Measurements from ENCODE around the gene OR2L2. TPM values are rescaled to one million over a fixed set of nuclear protein-coding genes. Genes with fewer than 3 reads are reported as not detected.

Gene OR2L2, protein sequence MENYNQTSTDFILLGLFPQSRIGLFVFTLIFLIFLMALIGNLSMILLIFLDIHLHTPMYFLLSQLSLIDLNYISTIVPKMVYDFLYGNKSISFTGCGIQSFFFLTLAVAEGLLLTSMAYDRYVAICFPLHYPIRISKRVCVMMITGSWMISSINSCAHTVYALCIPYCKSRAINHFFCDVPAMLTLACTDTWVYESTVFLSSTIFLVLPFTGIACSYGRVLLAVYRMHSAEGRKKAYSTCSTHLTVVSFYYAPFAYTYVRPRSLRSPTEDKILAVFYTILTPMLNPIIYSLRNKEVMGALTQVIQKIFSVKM
- total RNA-seq: under 1 TPM; 0.10 TPM

DNA sequence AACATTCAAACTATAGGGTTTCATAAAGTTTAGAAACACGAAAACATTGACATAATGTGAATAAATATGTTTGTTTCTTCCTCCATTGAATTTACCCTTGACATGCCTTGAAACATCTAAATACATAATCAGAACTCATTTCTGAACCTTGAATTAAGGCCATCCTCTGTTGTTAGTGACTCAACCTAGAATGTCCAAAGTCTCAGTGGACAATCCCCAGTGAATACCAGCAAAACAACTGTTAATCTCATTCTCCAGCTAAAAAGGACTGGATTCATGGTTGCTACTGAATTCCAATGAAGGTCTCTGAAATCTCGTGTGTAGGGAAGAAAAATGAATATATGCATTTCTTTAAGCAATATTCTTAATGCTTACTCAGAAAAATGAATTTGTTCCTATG lies at the start of gene OR2L2:
Gene OR2L2 (plus strand): TSS at position 301 of the 400 bp plus-strand sequence. CDS start 8,198 bp downstream, outside the sequence.
- POLR2A ChIA-PET: no interaction called here
- no peaks in the 10 kb centered on the region for H3K36me3 Mint-ChIP-seq (ENCODE audit: low read depth)

DNA sequence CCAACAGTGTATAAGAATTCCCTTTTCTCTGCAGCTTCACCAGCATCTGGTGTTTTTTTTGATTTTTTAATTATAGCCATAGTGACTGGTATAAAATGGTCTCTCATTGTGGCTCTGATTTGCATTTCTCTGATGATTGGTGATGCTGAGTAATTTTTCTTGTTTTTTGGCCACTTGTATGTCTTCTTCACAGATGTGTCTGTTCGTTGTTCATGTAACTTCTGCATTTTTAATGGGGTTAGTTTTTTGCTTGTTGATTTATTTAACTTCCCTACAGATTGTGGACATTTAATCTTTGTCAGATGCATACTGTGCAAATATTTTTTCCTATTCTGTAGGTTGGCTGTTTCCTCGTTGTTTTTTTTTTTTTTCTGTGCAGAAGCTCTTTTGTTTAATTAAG lies 36.9 kb upstream of the OR2L2 start:
- DNase-seq: no peak
- Mint-ChIP-seq H3K27ac (no peak overlapping the region), H3K27me3 (no peaks in the 10 kb centered on the region), H3K36me3 (ENCODE audit: low read depth) (no peaks in the 10 kb centered on the region), H3K9me3 (peaks cover 8% of the 10 kb centered on the region), H3K4me1 (no peaks in the 10 kb centered on the region), H3K4me3 (no peak overlapping the region)
- POLR2A ChIA-PET: no interaction called here
- CTCF ChIA-PET: no interaction called here

More for the DNA sequence above, at the start of gene OR2L2:
- CTCF ChIA-PET: no interaction called here
- DNase-seq: no peak
- H3K4me1 Mint-ChIP-seq: no peaks in the 10 kb centered on the region
- H3K27ac Mint-ChIP-seq: no peak within 1 kb of the TSS
- H3K27me3 Mint-ChIP-seq: no peaks in the 10 kb centered on the region
- H3K9me3 Mint-ChIP-seq: peaks cover 24% of the 10 kb centered on the region
- H3K4me3 Mint-ChIP-seq: no peak within 1 kb of the TSS

DNA sequence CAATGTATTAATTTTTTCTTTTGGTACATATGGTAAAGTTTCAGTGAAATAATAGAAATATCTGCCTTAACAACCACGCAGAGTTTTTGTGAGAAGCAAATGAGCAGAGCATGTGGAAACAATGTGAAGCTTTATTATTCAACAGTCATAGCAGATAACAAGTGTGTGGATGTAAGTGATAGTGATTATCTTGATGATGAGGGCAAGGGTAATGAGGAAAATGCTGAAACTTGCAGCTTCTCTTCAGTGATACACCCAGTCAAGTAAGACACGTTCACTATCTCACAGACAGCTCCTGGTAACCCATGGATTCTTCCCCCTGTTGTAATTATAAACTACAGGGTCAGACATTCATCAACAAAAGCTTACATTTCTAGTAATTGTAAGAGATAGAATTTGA lies 31.1 kb upstream of the OR2L2 start:
- Mint-ChIP-seq H3K36me3 (ENCODE audit: low read depth) (no peaks in the 10 kb centered on the region), H3K4me1 (no peaks in the 10 kb centered on the region), H3K27ac (no peak overlapping the region), H3K9me3 (peaks cover 8% of the 10 kb centered on the region), H3K27me3 (no peaks in the 10 kb centered on the region), H3K4me3 (no peak overlapping the region)
- DNase-seq: no peak
- ChIA-PET CTCF (no interaction called here), POLR2A (no interaction called here)

DNA sequence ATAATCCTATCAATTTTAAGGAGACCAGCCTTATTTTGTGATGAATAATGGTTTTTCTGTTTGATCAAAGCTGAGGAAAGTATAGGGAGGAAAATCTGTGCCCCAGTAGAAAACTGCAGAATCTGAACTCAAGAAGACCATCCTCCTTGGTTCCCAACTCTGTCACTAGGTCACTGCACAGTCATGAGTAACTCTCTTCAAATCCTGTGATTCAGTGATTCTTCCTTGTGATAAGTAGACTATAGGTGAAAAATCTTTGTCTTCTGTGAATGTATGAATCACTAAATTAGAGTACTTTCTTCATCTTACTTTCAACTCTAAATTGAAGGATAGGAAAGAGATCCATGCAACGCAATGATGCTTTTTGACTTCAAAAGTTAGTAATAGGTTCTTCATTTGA lies 29.7 kb upstream of the OR2L2 start:
- Mint-ChIP-seq H3K27me3 (no peaks in the 10 kb centered on the region), H3K27ac (no peak overlapping the region), H3K4me1 (no peaks in the 10 kb centered on the region), H3K36me3 (ENCODE audit: low read depth) (no peaks in the 10 kb centered on the region), H3K9me3 (peaks cover 3% of the 10 kb centered on the region), H3K4me3 (no peak overlapping the region)
- ChIA-PET POLR2A (no interaction called here), CTCF (no interaction called here)
- DNase-seq: no peak

DNA sequence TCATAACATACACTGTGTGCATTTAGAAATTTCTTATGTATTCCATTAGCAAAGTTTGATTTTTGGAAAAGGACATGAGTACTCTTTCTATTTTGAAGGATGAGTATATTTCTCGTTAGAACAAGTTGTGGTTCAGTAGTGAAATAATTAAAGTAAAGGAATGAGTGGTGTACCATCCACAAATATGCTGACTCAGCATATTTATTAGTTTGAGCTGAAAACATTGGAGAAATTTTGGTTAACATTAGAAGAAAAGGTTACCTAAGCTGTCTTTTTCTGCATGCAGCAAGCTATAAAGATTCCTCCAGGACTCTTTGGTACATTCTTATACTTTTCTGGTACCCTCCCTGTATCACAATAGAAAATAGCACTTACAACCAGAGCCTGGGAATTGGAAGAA lies 22.1 kb upstream of the OR2L2 start:
- POLR2A ChIA-PET: no interaction called here
- CTCF ChIA-PET: no interaction called here
- peaks cover 28% of the 10 kb centered on the region for H3K9me3 Mint-ChIP-seq

DNA sequence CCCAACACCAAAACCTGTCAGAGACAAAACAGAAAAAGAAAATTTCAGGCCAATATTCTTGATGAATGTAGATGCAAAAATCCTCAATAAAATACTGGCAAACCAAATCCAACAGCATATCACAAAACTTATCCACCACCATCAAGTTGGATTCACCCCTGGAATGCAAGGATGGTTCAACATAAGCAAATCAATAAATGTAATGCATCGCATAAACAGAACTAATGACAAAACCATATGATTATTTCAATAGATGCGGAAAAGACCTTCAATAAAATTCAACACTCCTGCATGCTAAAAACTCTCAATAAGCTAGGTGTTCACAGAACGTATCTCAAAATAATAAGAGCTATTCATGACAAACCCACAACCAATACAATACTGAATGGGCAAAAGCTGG lies 20.2 kb upstream of the OR2L2 start:
- Mint-ChIP-seq H3K4me3 (no peak overlapping the region), H3K27ac (no peak overlapping the region), H3K9me3 (peaks cover 28% of the 10 kb centered on the region), H3K36me3 (ENCODE audit: low read depth) (no peaks in the 10 kb centered on the region), H3K27me3 (no peaks in the 10 kb centered on the region), H3K4me1 (no peaks in the 10 kb centered on the region)
- POLR2A ChIA-PET: no interaction called here
- CTCF ChIA-PET: no interaction called here
- no peak for DNase-seq

More for the DNA sequence above, 22.1 kb upstream of the OR2L2 start:
- Mint-ChIP-seq H3K4me3 (no peak overlapping the region), H3K4me1 (no peaks in the 10 kb centered on the region), H3K27me3 (no peaks in the 10 kb centered on the region), H3K27ac (no peak overlapping the region), H3K36me3 (ENCODE audit: low read depth) (no peaks in the 10 kb centered on the region)
- DNase-seq: no peak

DNA sequence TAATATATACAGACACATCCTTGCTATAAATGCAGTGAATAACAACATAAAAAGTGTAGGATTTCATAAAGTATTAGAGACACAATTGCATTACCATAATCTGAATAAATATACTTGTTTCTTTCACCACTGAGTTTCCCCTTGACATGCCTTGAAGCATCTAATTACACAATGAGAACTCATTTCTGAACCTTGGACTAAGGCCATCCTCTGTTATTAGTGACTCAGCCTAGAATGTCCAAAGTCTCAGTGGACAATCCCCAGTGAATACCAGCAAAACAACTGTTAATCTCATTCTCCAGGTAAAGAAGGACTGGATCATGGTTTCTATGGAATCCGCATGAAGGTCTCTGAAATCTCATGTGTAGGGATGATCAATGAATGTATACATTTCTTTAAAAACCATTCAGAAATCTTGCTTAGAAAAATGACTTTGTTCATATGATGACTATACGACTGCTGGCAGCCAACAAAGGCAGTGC lies 16.6 kb upstream of the OR2L2 start, which contains the start of gene OR2L5:
Gene OR2L5 (plus strand): TSS at position 432 of the 482 bp plus-strand sequence. CDS start 8,288 bp downstream, outside the sequence.
- peaks cover 24% of the 10 kb centered on the region for H3K9me3 Mint-ChIP-seq
- CTCF ChIA-PET: no interaction called here
- no peaks in the 10 kb centered on the region for H3K27me3 Mint-ChIP-seq
- POLR2A ChIA-PET: no interaction called here
- no peak within 1 kb of the TSS for H3K4me3 Mint-ChIP-seq
- no peaks in the 10 kb centered on the region for H3K4me1 Mint-ChIP-seq
- H3K27ac Mint-ChIP-seq: no peak within 1 kb of the TSS
- DNase-seq: no peak
- no peaks in the 10 kb centered on the region for H3K36me3 Mint-ChIP-seq (ENCODE audit: low read depth)

DNA sequence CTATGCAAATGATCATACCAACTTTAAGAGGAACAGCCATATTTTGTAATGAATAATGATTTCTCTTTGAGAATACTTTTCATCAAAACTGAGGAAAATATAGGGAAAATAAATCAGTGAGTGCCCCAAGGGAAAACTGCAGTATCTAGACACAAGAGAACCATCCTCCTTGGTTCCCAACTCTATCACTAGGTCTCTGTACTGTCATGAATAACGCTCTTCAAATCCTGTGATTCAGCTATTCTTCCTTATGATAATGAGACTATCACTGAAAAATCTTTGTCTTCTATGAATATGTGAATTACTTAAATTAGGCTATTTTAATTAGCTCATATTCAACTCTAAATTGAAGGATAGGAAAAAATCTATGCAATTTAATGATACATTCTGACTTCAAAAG lies 14.1 kb upstream of the OR2L2 start:
- ChIA-PET CTCF (no interaction called here), POLR2A (no interaction called here)
- no peak overlapping the region for H3K4me3 Mint-ChIP-seq
- no peak overlapping the region for H3K27ac Mint-ChIP-seq
- H3K4me1 Mint-ChIP-seq: no peaks in the 10 kb centered on the region
- no peaks in the 10 kb centered on the region for H3K36me3 Mint-ChIP-seq (ENCODE audit: low read depth)
- peaks cover 11% of the 10 kb centered on the region for H3K9me3 Mint-ChIP-seq
- H3K27me3 Mint-ChIP-seq: no peaks in the 10 kb centered on the region
- no peak for DNase-seq

DNA sequence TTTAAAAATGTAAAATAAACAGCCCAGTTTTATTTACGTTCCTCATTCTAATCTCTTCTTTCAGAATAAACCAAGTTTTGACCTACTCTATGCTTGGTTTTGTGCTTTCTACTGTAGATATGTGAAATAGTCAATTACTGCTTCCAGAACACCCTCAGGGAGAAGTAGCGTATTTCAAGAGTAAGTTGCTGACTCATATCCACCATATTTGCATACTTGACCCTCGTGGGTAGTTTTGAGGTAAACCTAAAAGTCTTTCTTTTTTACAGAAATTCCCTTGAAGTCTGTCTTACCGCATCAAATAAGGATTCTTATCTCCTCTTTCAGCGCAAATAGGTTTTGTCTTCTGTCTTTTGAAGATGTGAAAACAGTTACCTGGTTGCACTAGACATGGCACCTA lies 15.3 kb downstream of the OR2L2 start:
- ChIA-PET CTCF (no interaction called here), POLR2A (no interaction called here)
- Mint-ChIP-seq H3K27ac (no peak overlapping the region), H3K36me3 (ENCODE audit: low read depth) (no peaks in the 10 kb centered on the region), H3K4me1 (no peaks in the 10 kb centered on the region), H3K27me3 (no peaks in the 10 kb centered on the region), H3K4me3 (no peak overlapping the region), H3K9me3 (peaks cover 29% of the 10 kb centered on the region)
- DNase-seq: no peak

DNA sequence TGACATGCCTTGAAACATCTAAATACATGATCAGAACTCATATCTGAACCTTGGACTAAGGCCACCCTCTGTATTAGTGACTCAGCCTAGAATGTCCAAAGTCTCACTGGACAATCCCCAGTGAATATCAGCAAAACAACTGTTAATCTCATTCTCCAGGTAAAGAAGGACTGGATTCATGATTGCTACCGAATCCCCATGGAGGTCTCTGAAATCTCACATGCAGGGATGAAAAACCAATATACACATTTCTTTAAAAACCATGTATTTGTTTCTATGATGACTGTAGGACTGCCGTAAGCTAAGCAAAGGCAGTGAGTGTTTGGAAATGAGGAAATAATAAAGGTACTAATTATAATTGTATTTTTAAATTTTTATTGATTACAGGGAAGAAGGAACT lies 16.7 kb downstream of the OR2L2 start, which contains the start of gene OR2L3:
Gene OR2L3 (plus strand): TSS at position 301 of the 400 bp plus-strand sequence. CDS start 13,846 bp downstream, outside the sequence.
- H3K4me3 Mint-ChIP-seq: no peak within 1 kb of the TSS
- H3K27ac Mint-ChIP-seq: no peak within 1 kb of the TSS
- CTCF ChIA-PET: no interaction called here
- no peaks in the 10 kb centered on the region for H3K4me1 Mint-ChIP-seq
- POLR2A ChIA-PET: no interaction called here
- peaks cover 25% of the 10 kb centered on the region for H3K9me3 Mint-ChIP-seq
- no peaks in the 10 kb centered on the region for H3K36me3 Mint-ChIP-seq (ENCODE audit: low read depth)
- H3K27me3 Mint-ChIP-seq: no peaks in the 10 kb centered on the region
- DNase-seq: no peak

DNA sequence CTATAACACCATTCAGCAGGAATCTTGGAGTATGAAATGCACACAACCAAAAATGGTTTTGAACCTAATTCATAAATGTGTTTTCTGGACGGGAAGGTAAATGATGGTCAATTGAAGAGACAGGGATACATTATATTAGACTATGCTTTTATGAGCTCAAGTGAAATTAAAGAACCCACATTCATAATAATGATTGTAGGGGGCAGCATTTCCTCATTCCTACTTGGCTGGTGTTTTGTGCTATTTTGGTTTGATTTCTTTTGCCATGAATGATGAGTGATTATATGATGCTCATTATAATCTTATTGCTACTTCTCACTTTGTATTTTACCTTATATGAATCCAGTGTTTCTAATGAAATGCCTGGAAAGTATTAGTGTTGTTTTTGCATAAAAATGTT lies 17.1 kb downstream of the OR2L2 start:
- H3K36me3 Mint-ChIP-seq (ENCODE audit: low read depth): no peaks in the 10 kb centered on the region
- ChIA-PET POLR2A (no interaction called here), CTCF (no interaction called here)
- H3K4me3 Mint-ChIP-seq: no peak overlapping the region
- H3K27ac Mint-ChIP-seq: no peak overlapping the region
- H3K4me1 Mint-ChIP-seq: no peaks in the 10 kb centered on the region
- DNase-seq: no peak
- H3K27me3 Mint-ChIP-seq: no peaks in the 10 kb centered on the region
- H3K9me3 Mint-ChIP-seq: peaks cover 25% of the 10 kb centered on the region

DNA sequence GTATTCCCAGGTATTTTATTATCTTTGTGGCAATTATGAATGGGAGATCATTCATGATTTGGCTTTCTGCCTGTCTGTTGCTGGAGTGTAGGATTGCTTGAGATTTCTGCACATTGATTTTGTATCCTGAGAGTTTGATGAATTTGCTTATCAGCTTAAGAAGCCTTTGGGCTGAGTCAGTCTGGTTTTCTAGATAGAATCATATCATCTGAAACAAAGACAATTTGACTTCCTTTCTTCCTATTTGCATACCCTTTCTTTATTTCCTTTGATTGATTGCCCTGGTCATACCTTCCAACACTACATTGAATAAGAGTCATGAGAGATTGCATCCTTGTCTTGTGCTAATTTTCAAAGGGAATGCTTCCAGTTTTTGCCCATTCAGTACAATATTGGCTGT lies 24.8 kb downstream of the OR2L2 start:
- POLR2A ChIA-PET: no interaction called here

DNA sequence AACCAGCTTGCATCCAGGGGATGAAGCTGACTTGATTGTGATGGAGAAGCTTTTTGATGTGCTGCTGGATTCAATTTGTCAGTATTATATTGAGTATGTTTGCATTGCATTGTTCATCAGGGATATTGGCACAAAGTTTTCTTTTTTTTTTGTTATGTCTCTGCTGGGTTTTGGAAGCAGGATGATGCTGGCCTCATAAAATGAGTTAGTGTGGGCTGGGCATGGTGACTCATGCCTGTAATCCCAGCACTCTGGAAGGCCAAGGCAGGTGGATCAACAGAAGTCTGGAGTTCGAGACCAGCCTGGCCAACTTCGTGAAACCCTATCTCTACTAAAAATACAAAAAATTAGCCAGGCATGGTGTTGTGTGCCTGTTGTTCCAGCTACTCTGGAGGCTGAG lies 25.4 kb downstream of the OR2L2 start:
- no peaks in the 10 kb centered on the region for H3K36me3 Mint-ChIP-seq (ENCODE audit: low read depth)
- DNase-seq: no peak
- H3K4me1 Mint-ChIP-seq: no peaks in the 10 kb centered on the region
- H3K9me3 Mint-ChIP-seq: peaks cover 21% of the 10 kb centered on the region
- ChIA-PET POLR2A (no interaction called here), CTCF (no interaction called here)
- H3K4me3 Mint-ChIP-seq: no peak overlapping the region
- no peak overlapping the region for H3K27ac Mint-ChIP-seq
- no peaks in the 10 kb centered on the region for H3K27me3 Mint-ChIP-seq

More for the DNA sequence above, 24.8 kb downstream of the OR2L2 start:
- Mint-ChIP-seq H3K36me3 (ENCODE audit: low read depth) (no peaks in the 10 kb centered on the region), H3K4me1 (no peaks in the 10 kb centered on the region), H3K27ac (no peak overlapping the region), H3K4me3 (no peak overlapping the region), H3K27me3 (no peaks in the 10 kb centered on the region), H3K9me3 (peaks cover 21% of the 10 kb centered on the region)
- no peak for DNase-seq
- CTCF ChIA-PET: no interaction called here

DNA sequence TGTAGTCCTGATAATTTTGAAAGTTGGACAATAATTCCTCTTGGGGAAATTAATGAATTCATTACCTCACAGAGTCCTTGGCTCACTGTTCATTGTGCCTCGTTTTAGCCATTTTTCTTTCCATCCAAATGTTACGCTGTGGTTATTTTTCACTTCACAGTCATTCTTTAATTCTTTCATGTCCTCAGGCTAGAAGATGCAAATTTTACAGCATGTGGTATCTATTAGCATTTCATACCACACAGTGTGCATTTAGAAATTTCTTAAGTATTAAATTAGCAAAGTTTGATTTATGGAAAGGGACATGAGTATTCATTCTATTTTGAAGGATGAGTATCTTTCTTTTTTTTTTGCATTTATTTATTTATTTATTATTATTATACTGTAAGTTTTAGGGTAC lies 35.2 kb downstream of the OR2L2 start:
- Mint-ChIP-seq H3K27ac (no peak overlapping the region), H3K4me1 (no peaks in the 10 kb centered on the region), H3K4me3 (no peak overlapping the region), H3K27me3 (no peaks in the 10 kb centered on the region), H3K36me3 (ENCODE audit: low read depth) (no peaks in the 10 kb centered on the region), H3K9me3 (peaks cover 5% of the 10 kb centered on the region)
- ChIA-PET POLR2A (no interaction called here), CTCF (no interaction called here)
- no peak for DNase-seq
